HCT116 (cell line): ENCODE measurements around the gene DHDH. TPM values are rescaled to one million over a fixed set of nuclear protein-coding genes. Genes with fewer than 3 reads are reported as not detected.

ENCODE experiments used
- ATAC-seq: fragments of 200-7000 bp; cut with Tn5 transposase; 2 replicates; pipeline ENCODE4 v1.9.1; 2020; ENCODE audit warnings: mild to moderate bottlenecking, moderate library complexity
- BruUV-seq: library from RNA; stranded (reverse); fragments of 400-500 nt; replicated peaks from 2 replicates; lab custom pipeline; 2021; lab: Mats Ljungman, UMichigan
- CTCF ChIA-PET: fragments of 300-600 bp; sonication (Branson Sonifier 250); formaldehyde crosslinking; loops from one replicate; lab custom pipeline; 2021; ENCODE audit warnings: antibody characterized with exemption; lab: Charles Lee
- POLR2A ChIA-PET: fragments of 300-600, 350-600 bp; sonication (Branson Sonifier 250); formaldehyde crosslinking; loops from one replicate; lab custom pipeline; 2021; ENCODE audit warnings: antibody characterized with exemption; lab: Charles Lee
- RAD21 ChIA-PET, 2 experiments: fragments of 300-600 bp; sonication (Branson Sonifier 250); formaldehyde crosslinking; loops; one replicate each; lab custom pipeline; 2023; ENCODE audit warnings: low total read pairs in 2 of 2; ENCODE audit not compliant: uncharacterized antibody in 2 of 2, unreplicated experiment in 2 of 2, low non-redundant PET in 1 of 2; lab: Charles Lee
- DNase-seq: peaks from one replicate; pipeline ENCODE4 v3.0.0-alpha.2; 2010; ENCODE audit warnings: low read depth, low spot score
- H2AFZ ChIP-seq: fragments of 200-600 bp; shearing (Covaris generic), sonication (generic); 2 replicates; pipeline ENCODE4 v1.6.1; 2017; ENCODE audit warnings: low read depth, mixed run types, mixed read lengths, antibody characterized with exemption, low read length; ENCODE audit not compliant: poor library complexity, severe bottlenecking
- H3K27ac ChIP-seq: 2 replicates; pipeline ENCODE4 v1.5.1; 2012; ENCODE audit warnings: low read depth, low read length
- H3K27me3 ChIP-seq: fragments of 200-600 bp; sonication (generic); 2 replicates; pipeline ENCODE4 v1.6.1; 2016; ENCODE audit warnings: mixed run types, low read length, mixed read lengths; ENCODE audit not compliant: insufficient read depth
- H3K36me3 ChIP-seq, 2 experiments: fragments of 200-500 bp in 1 of 2; fragments of 200-600 bp in 1 of 2; sonication (Bioruptor generic) in 1 of 2; sonication (generic) in 1 of 2; 2 replicates each; pipeline versions ENCODE4 v1.5.1 to v1.6.1; 2014 to 2016; ENCODE audit warnings: low read length in 2 of 2, inconsistent platforms in 1 of 2, mixed read lengths in 1 of 2, mixed run types in 1 of 2; ENCODE audit not compliant: insufficient read depth in 2 of 2, control insufficient read depth in 1 of 2
- H3K4me1 ChIP-seq, 2 experiments: fragments of 200-600 bp in 1 of 2; sonication (generic) in 1 of 2; 2 replicates each; pipeline versions ENCODE4 v1.5.1 to v1.6.1; 2012 to 2017; ENCODE audit warnings: low read length in 2 of 2, inconsistent platforms in 1 of 2, mild to moderate bottlenecking in 1 of 2, mixed read lengths in 1 of 2, mixed run types in 1 of 2, moderate library complexity in 1 of 2; ENCODE audit not compliant: insufficient read depth in 2 of 2, control insufficient read depth in 1 of 2
- H3K4me2 ChIP-seq: fragments of 200-600 bp; sonication (generic); 2 replicates; pipeline ENCODE4 v1.6.1; 2017; ENCODE audit warnings: mixed run types, low read length, mixed read lengths
- H3K4me3 ChIP-seq, 2 experiments: fragments of 200-600 bp in 1 of 2; sonication (generic) in 1 of 2; replicated peaks in 1 of 2; 2 replicates each; pipeline ENCODE4 v1.5.1; 2011 to 2016; ENCODE audit warnings: low read length in 2 of 2, control low read depth in 1 of 2, low read depth in 1 of 2, mild to moderate bottlenecking in 1 of 2, mixed read lengths in 1 of 2, mixed run types in 1 of 2
- H3K79me2 ChIP-seq: fragments of 200-600 bp; sonication (generic); 2 replicates; pipeline ENCODE4 v1.6.1; 2017; ENCODE audit warnings: mild to moderate bottlenecking, mixed run types, low read length, moderate library complexity, mixed read lengths; ENCODE audit not compliant: insufficient read depth
- H3K9ac ChIP-seq: fragments of 200-600 bp; sonication (generic); 2 replicates; pipeline ENCODE4 v1.6.1; 2016; ENCODE audit warnings: low read length, mixed read lengths
- H3K9me2 ChIP-seq: fragments of 200-600 bp; sonication (generic), shearing (Covaris generic); 2 replicates; pipeline ENCODE4 v1.6.1; 2017; ENCODE audit warnings: mixed run types, mild to moderate bottlenecking, moderate library complexity; ENCODE audit not compliant: insufficient read depth
- H3K9me3 ChIP-seq, 2 experiments: fragments of 200-500 bp in 1 of 2; fragments of 200-600 bp in 1 of 2; sonication (Bioruptor generic) in 1 of 2; sonication (generic) in 1 of 2; 2 replicates each; pipeline ENCODE4 v1.6.1; 2014 to 2017; ENCODE audit warnings: low read length in 2 of 2, mixed read lengths in 2 of 2, inconsistent platforms in 1 of 2, low read depth in 1 of 2, mild to moderate bottlenecking in 1 of 2, mixed run types in 1 of 2, moderate library complexity in 1 of 2; ENCODE audit not compliant: control insufficient read depth in 1 of 2, insufficient read depth in 1 of 2
- H4K20me1 ChIP-seq: fragments of 200-600 bp; sonication (generic), shearing (Covaris generic); 2 replicates; pipeline ENCODE4 v1.6.1; 2017; ENCODE audit warnings: mixed run types, mild to moderate bottlenecking, moderate library complexity; ENCODE audit not compliant: insufficient read depth
- CBX3 ChIP-seq: IDR thresholded peaks from 2 replicates; pipeline ENCODE4 v1.6.1; 2012; ENCODE audit warnings: low read depth
- CEBPB ChIP-seq: IDR thresholded peaks from 2 replicates; pipeline ENCODE4 v1.6.1; 2012; ENCODE audit warnings: low read depth
- EGR1 ChIP-seq: IDR thresholded peaks from 2 replicates; pipeline ENCODE4 v1.6.1; 2012; ENCODE audit warnings: low read depth
- ELF1 ChIP-seq: IDR thresholded peaks from 2 replicates; pipeline ENCODE4 v1.6.1; 2012; ENCODE audit warnings: low read depth, borderline replicate concordance
- EZH2 ChIP-seq: fragments of 200-600 bp; sonication (generic); IDR thresholded peaks from 2 replicates; pipeline ENCODE4 v1.6.1; 2017; ENCODE audit warnings: antibody characterized with exemption, mixed run types
- FOSL1 ChIP-seq: IDR thresholded peaks from 2 replicates; pipeline ENCODE4 v1.6.1; 2012; ENCODE audit warnings: low read depth
- JUND ChIP-seq: IDR thresholded peaks from 2 replicates; pipeline ENCODE4 v1.6.1; 2012
- POLR2A ChIP-seq: IDR thresholded peaks from 2 replicates; pipeline ENCODE4 v1.7.0; 2011; ENCODE audit warnings: borderline replicate concordance; ENCODE audit not compliant: insufficient read depth, insufficient read length; ENCODE audit errors: extremely low read depth
- POLR2AphosphoS5 ChIP-seq: IDR thresholded peaks from 2 replicates; pipeline ENCODE4 v1.6.1; 2011; ENCODE audit warnings: mild to moderate bottlenecking, low read depth, low read length, moderate library complexity
- REST ChIP-seq: IDR thresholded peaks from 2 replicates; pipeline ENCODE4 v1.6.1; 2012; ENCODE audit warnings: low read depth
- SIN3A ChIP-seq: IDR thresholded peaks from 2 replicates; pipeline ENCODE4 v1.6.1; 2012; ENCODE audit warnings: low read depth
- SRF ChIP-seq: IDR thresholded peaks from 2 replicates; pipeline ENCODE4 v1.6.1; 2012; ENCODE audit warnings: low read depth
- TCF7L2 ChIP-seq: IDR thresholded peaks from 2 replicates; pipeline ENCODE4 v1.7.0; 2011; ENCODE audit warnings: borderline replicate concordance, inconsistent platforms; ENCODE audit not compliant: insufficient read depth, insufficient read length; ENCODE audit errors: extremely low read depth
- YY1 ChIP-seq: IDR thresholded peaks from 2 replicates; pipeline ENCODE4 v1.6.1; 2011; ENCODE audit warnings: low read length, low read depth, moderate library complexity, mild to moderate bottlenecking; ENCODE audit not compliant: insufficient replicate concordance; ENCODE audit errors: extremely low read depth
- ZFX ChIP-seq: fragments of 450-650 bp; IDR thresholded peaks from 2 replicates; pipeline ENCODE4 v1.6.1; 2017
- ZNF274 ChIP-seq: fragments of 200-500 bp; sonication (Bioruptor generic); IDR thresholded peaks from 2 replicates; pipeline ENCODE4 v1.6.1; 2014; ENCODE audit warnings: mild to moderate bottlenecking, low read depth, low read length, inconsistent platforms
- intact Hi-C: fragments of 100-400 bp; cut with micrococcal nuclease; formaldehyde crosslinking; loops from 2 replicates; pipeline ENCODE4 v1.10.0; 2022
- total RNA-seq: library from RNA; stranded (reverse); gene quantifications from one replicate; pipeline ENCODE4 v1.2.1, GENCODE V29; 2021; ENCODE audit not compliant: unreplicated experiment
- TF ChIP-seq, protein P1 (sequence below): IDR thresholded peaks from 2 replicates; pipeline ENCODE4 v1.6.1; 2012
- TF ChIP-seq, protein P2 (sequence below), 3 experiments: fragments of 200-600 bp in 1 of 3; sonication (generic) in 1 of 3; IDR thresholded peaks in 2 of 3; conservative IDR thresholded peaks in 1 of 3; 2 replicates each; pipeline ENCODE4 v1.5.1; 2012 to 2017; ENCODE audit warnings: low read depth in 2 of 3, low read length in 2 of 3, antibody characterized with exemption in 1 of 3, borderline replicate concordance in 1 of 3, control low read depth in 1 of 3, mild to moderate bottlenecking in 1 of 3, mixed read lengths in 1 of 3, mixed run types in 1 of 3, moderate library complexity in 1 of 3; ENCODE audit not compliant: insufficient read depth in 1 of 3
- TF ChIP-seq, protein P3 (sequence below): IDR thresholded peaks from 2 replicates; pipeline ENCODE4 v1.6.1; 2011; ENCODE audit warnings: mild to moderate bottlenecking, low read length, moderate library complexity; ENCODE audit not compliant: insufficient replicate concordance; ENCODE audit errors: extremely low read depth
- TF ChIP-seq, protein P4 (sequence below): IDR thresholded peaks from 2 replicates; pipeline ENCODE4 v1.6.1; 2012

DHDH gene
- total RNA-seq, 1 experiment from 2014 or later = 8.6 TPM

DNA sequence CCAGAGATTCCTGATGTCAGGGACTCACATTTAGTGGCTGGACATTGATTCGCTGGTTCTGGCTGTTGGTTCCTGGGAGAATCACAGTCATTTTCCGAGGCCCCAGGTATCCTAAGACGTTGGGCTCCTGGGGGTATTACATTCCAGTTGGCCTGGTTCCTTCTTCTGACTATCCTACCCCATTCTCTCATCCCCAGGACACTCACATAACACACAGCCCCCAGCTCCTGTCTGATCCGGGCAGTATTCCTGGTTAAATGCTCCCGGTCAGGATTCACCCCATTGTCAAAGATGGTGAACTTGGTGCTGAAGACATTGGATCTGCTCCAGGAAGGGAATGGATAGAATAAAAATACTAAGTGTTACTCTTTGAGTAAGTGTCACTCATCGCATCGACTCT, 49.8 kb upstream of the DHDH start:
- H4K20me1 ChIP-seq = no peaks in the 10 kb centered on the region
- no peaks in the 10 kb centered on the region for H3K9me2 ChIP-seq
- H3K4me1 ChIP-seq = peaks cover 0 to 6% of the 10 kb centered on the region in 2 experiments; a peak in 2 of 4 replicates
- H3K4me3 ChIP-seq = no peak overlapping the region
- no peak overlapping the region for H3K9ac ChIP-seq
- CTCF ChIA-PET = no interaction called here
- no peaks in the 10 kb centered on the region for H3K79me2 ChIP-seq
- H2AFZ ChIP-seq = no peak overlapping the region
- no peaks in the 10 kb centered on the region for H3K36me3 ChIP-seq
- intact Hi-C loops = no loop called here
- no peaks in the 10 kb centered on the region for H3K27me3 ChIP-seq
- POLR2A ChIA-PET = no interaction called here
- H3K4me2 ChIP-seq = no peak overlapping the region
- H3K9me3 ChIP-seq = no peaks in the 10 kb centered on the region
- ATAC-seq (no peak), DNase-seq (no peak)
- TF ChIP-seq, protein P1, sequence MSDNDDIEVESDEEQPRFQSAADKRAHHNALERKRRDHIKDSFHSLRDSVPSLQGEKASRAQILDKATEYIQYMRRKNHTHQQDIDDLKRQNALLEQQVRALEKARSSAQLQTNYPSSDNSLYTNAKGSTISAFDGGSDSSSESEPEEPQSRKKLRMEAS = no peak
- no peak for TF ChIP-seq SRF
- TF ChIP-seq SIN3A = no peak
- no peak for TF ChIP-seq JUND
- TF ChIP-seq, protein P2, sequence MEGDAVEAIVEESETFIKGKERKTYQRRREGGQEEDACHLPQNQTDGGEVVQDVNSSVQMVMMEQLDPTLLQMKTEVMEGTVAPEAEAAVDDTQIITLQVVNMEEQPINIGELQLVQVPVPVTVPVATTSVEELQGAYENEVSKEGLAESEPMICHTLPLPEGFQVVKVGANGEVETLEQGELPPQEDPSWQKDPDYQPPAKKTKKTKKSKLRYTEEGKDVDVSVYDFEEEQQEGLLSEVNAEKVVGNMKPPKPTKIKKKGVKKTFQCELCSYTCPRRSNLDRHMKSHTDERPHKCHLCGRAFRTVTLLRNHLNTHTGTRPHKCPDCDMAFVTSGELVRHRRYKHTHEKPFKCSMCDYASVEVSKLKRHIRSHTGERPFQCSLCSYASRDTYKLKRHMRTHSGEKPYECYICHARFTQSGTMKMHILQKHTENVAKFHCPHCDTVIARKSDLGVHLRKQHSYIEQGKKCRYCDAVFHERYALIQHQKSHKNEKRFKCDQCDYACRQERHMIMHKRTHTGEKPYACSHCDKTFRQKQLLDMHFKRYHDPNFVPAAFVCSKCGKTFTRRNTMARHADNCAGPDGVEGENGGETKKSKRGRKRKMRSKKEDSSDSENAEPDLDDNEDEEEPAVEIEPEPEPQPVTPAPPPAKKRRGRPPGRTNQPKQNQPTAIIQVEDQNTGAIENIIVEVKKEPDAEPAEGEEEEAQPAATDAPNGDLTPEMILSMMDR (IDR thresholded peaks at IDR 0.05 in 2 of 3, conservative IDR thresholded peaks at IDR 0.05 in 1 of 3; ENCODE audit: borderline replicate concordance in 1 of 3, insufficient read depth in 1 of 3, low read depth in 2 of 3, low read length in 2 of 3) = no peak
- TF ChIP-seq CBX3 = no peak
- no peak for TF ChIP-seq EZH2
- TF ChIP-seq ZFX = no peak
- TF ChIP-seq, protein P3, sequence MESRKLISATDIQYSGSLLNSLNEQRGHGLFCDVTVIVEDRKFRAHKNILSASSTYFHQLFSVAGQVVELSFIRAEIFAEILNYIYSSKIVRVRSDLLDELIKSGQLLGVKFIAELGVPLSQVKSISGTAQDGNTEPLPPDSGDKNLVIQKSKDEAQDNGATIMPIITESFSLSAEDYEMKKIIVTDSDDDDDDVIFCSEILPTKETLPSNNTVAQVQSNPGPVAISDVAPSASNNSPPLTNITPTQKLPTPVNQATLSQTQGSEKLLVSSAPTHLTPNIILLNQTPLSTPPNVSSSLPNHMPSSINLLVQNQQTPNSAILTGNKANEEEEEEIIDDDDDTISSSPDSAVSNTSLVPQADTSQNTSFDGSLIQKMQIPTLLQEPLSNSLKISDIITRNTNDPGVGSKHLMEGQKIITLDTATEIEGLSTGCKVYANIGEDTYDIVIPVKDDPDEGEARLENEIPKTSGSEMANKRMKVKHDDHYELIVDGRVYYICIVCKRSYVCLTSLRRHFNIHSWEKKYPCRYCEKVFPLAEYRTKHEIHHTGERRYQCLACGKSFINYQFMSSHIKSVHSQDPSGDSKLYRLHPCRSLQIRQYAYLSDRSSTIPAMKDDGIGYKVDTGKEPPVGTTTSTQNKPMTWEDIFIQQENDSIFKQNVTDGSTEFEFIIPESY = no peak
- TF ChIP-seq ELF1 = no peak
- no peak for TF ChIP-seq ZNF274
- no peak for TF ChIP-seq POLR2A
- no peak for TF ChIP-seq EGR1
- TF ChIP-seq, protein P4, sequence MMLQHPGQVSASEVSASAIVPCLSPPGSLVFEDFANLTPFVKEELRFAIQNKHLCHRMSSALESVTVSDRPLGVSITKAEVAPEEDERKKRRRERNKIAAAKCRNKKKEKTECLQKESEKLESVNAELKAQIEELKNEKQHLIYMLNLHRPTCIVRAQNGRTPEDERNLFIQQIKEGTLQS = no peak
- no peak for TF ChIP-seq TCF7L2
- no peak for TF ChIP-seq POLR2AphosphoS5
- no peak for TF ChIP-seq REST
- TF ChIP-seq CEBPB = no peak
- no peak for TF ChIP-seq YY1
- TF ChIP-seq FOSL1 = no peak
- no TSS peak for BruUV-seq
- RAD21 ChIA-PET = no interaction called here
- no peak overlapping the region for H3K27ac ChIP-seq
